HG03432 (cell line): Measurements from ENCODE around the gene APBB3.

ENCODE experiments used
- ATAC-seq: cut with Tn5 transposase; IDR thresholded peaks from one replicate; pipeline ENCODE4 v1.9.1; 2021; ENCODE audit warnings: mild to moderate bottlenecking, moderate library complexity; ENCODE audit not compliant: unreplicated experiment

Gene APBB3

DNA sequence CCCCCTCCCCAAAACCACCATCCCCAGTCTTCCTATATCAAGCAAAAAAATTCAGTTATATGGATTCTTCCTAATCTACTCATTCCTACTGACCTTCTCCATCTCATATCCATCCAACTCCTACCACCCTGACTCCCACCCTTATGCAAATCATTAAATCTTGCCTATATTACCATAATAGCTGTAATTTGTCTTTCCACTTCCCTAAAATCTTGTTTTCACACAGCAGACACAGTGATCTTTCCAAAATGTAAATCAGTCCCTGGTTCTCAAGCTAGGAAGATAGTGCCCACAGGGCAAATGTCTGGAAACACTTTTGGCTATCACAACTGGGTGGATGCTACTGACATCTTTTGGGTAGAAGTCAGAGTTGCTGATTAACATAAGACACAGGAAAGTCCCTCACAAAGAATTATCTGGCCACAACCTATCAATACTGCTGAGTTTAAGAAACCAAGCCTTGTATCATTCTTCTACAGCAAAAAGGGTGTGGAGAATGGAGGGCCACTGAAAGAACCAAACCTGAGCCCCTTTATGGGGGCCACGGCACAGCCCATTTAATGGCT, 8.6 kb downstream of the APBB3 start:
- no peak for ATAC-seq

DNA sequence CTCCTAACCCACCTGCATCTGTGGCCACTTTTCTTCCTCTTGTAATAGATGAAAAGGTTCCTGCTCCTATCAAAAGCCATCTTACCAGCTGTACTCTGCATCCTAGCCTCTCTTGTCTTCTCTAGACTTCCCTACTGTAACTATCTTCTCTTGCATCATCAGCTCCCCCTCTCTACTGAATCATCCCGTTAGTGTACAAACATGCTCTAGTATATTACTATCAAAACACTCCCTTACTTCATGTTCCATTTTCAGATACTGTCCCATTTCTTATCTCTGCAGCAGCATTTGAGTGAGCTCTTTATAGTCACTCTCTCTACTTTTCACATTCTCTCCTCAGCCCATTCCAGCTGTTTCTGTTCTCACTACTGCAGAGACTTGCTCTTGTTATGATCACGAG, 9.9 kb downstream of the APBB3 start:
- no peak for ATAC-seq

DNA sequence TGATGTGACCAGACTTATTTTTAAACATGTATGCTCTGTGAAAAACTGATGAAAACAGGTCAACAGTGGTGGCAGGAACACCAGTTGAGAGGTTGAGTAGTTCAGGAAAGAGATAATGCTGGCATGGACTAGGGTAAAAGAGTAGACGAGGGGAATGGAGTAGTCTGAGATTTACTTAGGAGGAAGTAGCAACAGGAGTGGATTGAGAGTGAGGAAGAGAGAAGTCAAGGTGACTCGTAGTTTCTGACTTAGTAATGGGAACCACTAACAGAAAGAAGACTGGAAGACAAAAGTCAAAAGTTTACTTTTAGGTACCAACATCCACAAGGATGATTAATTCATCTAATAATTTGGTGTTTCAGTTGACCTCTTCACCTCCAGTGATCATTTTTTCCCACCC, 10.7 kb downstream of the APBB3 start:
- no peak for ATAC-seq

- ATAC-seq = no peak
Observed at GRCh38 chr5:140551872-140552271, 12.5 kb downstream of the APBB3 start.

DNA sequence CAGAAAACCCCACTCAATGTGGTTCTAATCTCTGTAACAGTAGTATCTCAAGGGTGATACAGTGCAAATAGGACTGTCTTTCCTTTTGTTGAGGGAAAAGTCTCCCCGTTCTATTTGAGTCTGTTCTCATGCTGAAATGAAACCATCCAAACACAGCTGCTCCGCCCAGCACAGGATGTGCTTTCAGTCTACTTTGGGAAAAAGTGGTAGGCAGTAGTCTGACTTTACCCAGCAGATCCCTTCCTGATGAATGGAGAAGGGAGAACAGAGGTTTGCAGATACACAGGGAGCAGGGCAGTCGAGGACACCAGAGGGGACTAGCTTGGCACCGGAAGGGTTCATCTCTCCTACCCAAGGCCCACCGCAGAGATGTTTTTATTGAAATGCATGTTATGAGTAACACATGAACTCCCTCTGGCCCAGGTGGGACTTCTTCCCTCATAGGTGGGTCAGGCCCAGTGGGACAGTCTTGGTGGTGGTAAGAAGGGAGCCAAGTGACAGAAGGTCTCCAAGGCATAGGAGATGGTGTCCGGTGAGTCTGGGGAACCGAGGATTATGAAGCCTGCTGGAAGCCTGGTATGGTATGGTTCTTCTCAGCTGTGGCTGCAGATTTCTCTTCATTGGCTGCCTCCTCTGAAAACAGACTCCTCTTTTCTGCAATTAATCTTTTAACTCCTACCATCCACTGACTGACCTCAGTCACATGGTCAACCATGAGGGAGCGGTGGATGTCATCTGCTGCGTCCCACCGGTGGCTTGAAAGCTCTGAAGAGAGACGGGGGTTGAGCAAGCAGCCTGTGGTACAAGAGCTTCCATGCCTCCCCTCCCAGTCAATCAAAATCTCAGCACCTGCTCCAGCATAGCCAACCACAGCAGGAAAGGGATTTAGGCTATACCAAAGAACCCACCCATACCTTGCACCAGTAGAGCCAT, 14.0 kb downstream of the APBB3 start:
- no peak for ATAC-seq

- ATAC-seq = no peak
Observed at GRCh38 chr5:140549237-140550144, 14.9 kb downstream of the APBB3 start.

DNA sequence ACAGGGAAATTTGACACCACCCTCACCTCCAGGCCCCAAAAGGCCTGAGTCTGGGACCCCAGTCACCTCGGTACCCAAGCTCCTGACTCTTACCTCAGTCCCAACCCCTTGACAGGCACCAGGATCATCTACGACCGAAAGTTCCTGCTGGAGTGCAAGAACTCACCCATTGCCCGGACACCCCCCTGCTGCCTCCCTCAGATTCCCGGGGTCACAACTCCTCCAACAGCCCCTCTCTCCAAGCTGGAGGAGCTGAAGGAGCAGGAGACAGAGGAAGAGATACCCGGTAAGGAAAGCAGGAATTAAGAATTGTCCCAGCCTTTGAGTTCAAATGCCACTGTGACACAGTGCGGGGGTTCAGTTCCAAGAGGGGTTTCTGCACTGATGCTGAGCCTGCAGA, 15.6 kb downstream of the APBB3 start:
- ATAC-seq = no peak

DNA sequence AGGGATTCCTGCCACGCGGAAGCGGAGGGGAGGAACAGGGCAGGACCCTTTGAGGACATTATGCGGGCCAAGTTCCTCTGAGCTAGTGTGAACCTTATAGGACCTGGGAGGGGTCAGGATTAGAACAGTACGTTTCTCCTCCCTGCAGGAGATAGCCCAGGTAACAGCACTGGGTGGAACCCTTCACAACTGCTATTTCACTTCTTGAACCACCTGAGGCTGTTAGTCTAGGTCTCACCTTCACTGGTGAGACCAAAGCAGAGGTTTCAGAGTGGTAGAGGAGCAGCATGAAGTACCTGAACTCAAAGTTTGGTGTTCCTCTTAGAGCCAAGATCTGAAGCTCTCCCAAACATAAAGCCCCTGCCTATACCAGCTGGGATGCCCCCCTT, 16.1 kb downstream of the APBB3 start:
- peak; percentile 9 for ATAC-seq

DNA sequence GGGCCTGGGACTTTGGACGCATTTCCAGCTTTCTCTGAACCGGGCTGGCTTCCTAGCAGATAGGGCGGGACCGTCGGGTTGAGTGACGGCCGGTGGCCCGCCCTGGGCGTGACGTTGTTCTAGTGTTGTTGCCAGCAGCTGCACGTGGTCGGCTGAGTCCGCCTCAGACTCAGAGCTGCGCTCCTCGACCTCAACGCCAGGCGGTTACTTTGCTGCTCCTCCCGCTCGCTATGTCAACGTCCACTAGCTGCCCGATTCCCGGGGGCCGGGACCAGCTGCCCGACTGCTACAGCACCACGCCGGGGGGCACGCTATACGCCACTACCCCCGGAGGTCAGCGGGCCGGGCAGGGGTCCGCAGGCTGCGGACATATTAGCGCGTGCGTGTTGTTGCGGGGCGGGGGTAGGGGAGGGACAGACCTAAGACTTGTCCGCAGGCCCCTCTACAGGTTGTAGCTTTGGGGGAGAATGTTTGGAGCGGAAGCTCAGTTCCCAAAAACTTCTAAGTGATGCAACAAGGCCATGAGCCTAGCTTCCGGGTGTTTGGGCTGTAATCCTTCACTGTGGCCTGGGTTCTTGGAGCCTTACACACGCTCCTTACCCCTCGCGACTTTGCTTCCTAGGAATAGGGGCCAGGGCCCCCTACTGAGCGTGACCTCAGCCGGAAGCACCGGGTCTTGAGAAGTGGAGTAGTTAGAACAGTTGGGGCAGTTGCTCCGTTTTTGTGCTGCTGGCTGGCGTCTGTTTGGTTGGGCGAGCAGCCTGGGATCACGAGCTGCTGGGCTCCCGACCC, 16.7 kb downstream of the APBB3 start, which contains the start of gene EIF4EBP3:
TSS of gene EIF4EBP3 (plus strand) at position 155 of the 792 bp plus-strand sequence. CDS start at position 231, 76 bp downstream.
- peak; percentile 99 for ATAC-seq

- ATAC-seq = no peak
Observed at GRCh38 chr5:140546851-140547507, 17.4 kb downstream of the APBB3 start.

DNA sequence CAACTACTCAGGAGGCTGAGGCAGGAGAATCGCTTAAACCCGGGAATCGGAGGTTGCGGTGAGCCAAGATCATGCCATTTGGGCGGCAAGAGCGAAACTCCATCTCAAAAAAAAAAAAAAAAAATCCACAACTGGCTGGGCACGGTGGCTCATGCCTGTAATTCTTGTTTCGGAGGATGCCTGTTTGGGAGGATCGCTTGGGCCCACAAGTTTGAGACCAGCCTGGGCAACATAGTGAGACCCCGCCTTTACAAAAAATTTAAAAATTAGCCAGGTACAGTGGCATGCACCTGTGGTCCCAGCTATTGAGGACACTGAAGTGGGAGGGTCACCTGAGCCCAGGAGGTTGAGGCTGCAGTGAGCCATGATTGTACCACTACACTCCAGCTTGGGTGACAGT, 18.8 kb downstream of the APBB3 start:
- no peak for ATAC-seq

GRCh38 chr5:140544986-140545385, 19.4 kb downstream of the APBB3 start:
- ATAC-seq = no peak

DNA sequence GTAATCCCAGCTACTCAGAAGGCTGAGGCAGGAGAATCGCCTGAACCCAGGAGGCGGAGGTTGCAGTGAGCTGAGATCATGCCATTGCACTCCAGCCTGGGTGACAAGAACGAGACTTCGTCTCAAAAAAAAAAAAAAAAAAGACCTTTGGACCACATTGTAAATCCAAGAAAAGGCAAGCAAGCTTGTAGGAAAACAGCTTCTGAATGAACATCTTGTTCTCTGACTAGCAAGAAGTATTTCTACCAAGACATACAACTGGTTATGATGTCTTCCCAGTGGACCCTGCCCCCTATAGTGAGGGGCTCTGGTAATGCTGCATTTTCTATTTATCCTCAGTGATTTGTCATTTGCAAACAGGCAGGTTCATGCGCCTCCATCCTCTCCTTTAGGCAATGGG, 21.4 kb downstream of the APBB3 start:
- no peak for ATAC-seq

DNA sequence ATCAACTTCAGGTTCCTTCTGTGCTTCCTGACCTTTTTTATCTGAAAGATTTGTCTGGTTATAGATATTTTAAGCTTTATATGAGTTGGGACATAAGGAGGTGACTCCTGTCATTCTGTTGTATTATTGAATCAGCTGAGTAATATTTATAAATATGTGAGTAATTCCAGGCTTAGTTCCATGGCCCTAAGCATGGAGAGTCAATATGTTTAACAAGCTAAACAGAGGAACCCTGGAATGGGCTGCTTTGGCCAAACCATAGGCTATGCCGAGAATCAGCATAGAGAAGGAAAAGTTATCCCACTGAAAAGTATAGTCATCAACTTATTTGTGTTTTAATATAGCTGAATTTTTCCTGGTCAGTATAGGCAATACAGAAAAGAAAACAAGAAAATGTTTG, 24.2 kb downstream of the APBB3 start:
- ATAC-seq = no peak

DNA sequence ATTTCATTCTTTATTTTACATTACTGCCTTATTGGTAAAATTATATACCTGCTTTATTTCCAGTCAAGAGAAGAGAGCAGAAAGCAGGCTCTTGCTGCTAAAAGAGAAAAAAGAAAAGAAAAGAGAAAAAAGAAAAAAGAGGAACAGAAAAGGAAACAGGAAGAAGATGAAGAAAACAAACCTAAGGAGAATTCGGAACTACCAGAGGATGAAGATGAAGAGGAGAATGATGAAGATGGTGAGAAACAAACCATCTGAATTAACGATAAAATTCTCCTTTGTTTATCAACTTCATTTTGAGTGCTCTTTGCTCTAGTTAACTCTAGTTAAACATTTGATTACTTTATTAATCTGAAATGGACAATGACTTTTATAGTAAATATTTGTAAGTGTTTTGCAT, 40.4 kb downstream of the APBB3 start:
- ATAC-seq = no peak

GRCh38 chr5:140513124-140513523, 51.3 kb downstream of the APBB3 start:
- no peak for ATAC-seq

DNA sequence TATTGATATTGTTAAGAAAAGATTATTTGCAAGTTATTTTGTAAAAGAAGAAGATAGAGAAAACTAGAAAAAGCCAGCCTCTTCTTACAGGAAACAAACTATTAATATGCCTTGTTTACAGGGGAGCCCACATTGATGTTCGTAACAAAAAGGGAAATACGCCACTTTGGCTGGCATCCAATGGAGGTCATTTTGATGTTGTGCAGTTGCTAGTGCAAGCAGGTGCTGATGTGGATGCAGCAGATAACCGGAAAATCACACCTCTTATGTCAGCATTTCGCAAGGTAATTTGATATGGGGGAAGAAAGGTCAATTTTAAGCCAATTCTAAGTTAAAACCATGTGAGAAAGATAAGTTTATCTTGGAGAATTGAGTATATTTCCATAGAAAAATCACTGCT, 54.5 kb downstream of the APBB3 start:
- ATAC-seq = no peak
